CD4-positive, alpha-beta T cell treated with Interleukin-17A for 4 hours (primary cell): Measurements from ENCODE around the gene TMEM120B.
"Not testable (repeated sequence)": the region's sequence is repeated elsewhere in the genome, so short reads cannot be mapped to it uniquely, and the experiment has no call there.

Source experiments
- DNase-seq: peaks from one replicate; pipeline ENCODE4 v3.0.0-alpha.2; 2020; ENCODE audit warnings: mixed read lengths

Gene TMEM120B

DNA sequence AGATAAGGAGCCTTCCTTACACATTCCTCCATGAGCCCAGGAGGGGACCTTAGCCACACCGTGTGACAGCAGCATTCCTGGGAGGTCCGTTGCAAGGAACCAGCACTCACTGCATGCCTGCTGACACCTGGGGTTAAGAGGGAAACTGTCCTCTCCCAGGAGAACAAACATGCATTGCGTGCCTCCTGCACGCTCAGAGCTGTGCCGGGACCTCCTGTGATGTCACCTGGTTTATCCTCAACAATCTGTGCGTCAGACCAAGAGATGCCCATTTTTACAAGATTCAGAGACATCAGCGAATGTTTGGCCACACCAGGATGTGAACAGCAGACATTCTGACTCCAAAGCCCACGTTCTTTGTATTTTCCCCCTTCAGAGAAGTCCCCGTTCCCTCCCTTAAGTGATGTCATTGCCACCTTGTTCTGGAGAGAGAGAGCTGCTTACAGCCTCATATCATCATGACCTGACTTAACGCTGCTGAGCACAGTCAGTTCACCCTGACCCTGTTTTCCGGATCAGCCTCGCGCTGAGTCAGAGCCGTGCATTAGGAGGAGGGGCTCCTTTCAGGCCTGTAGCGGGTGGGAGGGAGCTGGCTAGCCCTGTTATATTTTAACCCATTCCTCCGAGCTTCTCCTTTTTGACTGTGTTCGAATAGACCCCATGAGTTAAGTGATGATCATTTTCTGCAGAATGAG, 36.2 kb downstream of the TMEM120B start:
- DNase-seq, result peak; percentile 25

DNA sequence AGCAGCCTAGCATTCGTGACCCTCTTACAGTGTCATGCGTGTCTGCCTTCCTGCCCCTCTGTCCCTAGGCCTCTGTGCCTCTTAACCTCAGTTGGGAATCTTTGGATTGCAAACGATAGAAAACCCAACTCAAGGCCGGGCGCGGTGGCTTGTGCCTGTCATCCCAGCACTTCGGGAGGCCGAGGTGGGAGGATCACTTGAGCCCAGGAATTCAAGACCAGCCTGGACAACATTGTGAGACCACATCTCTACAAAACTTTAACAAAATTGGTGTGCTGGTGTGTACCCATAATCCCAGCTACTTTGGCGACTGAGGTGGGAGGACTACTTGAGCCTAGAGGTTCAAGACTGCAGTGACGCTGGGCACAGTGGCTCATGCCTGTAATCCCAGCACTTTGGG, 36.7 kb downstream of the TMEM120B start:
- DNase-seq, result no peak

DNA sequence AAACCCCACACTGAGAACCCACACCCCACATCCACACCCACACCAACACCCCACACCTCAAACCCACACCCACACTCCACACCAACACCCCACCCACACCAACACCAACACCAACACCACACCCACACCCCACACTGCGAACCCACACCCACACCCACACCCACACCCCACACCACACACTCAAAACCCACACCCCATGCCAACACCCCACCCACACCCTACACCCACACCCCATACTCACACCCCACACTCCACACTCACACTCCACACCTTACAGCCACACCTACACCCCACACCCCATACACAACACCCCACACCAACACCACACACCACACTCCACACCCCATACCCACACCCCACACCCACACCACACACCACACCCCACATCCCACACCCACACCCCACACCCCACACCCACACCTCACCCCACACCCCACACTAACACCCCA, 38.0 kb downstream of the TMEM120B start:
- DNase-seq, result no peak

DNA sequence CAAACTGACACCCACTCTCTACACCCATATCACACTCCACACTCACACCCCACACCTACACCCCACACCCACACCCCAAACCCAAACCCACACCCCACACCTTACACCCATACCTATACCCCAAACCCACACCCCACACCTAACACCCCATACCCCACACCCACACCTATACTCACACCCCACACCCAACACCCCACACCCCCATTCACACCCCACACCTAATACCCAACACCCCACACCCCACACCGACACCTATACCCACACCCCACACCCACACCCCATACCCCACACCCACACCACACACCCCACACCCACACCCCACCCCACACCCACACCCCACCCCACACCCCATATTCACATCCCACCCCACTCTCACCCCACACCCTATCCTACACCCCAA, 38.5 kb downstream of the TMEM120B start:
- no peak for DNase-seq

DNA sequence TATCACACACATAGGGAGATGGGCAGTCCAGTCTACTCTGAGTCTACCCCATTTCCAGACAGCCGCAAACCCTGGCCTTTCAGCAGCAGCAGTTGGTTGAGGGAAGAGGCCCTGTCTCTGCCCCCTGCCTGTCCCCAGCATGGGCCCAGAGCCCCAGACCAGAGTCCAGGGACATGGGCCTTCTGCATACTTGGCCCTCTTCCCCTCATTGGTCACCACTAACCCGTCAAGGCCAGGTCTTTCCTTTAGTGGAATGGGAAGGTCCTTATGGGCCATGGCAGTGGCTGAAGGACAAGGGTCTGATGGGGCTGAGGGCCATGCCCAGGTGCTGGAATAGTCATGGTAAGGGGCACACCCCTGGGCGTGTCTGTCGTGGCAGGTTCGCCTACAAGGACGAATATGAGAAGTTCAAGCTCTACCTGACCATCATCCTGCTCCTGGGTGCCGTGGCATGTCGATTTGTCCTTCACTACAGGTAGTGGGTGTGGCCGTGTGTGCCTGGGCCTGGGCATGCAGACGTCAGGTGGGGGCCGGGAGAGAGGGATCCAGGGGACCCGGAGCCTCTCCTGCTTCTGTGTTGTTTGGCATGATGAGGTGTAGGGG, 39.3 kb downstream of the TMEM120B start:
- DNase-seq, result no peak

DNA sequence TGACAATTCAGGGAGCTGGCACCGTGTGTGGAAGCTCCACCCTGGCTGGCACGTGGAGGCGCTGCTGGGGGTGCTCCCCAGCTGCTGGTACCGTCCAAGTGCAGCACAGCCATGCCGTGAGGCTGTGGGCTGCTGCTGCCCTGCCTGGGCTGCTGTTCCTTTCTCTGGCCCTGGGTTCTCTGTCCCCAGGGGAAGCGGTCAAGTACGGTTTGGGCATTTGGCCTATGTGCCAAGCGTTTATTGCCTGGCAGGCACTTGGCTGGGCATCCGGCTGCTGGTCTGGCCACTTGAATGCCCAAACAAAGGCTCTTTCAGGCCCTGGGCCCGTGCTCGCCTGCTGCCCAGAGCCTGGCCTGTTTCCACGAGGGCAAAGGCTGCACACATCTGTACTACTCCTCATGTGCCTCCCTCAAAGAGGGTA, 41.3 kb downstream of the TMEM120B start:
- DNase-seq, result no peak

DNA sequence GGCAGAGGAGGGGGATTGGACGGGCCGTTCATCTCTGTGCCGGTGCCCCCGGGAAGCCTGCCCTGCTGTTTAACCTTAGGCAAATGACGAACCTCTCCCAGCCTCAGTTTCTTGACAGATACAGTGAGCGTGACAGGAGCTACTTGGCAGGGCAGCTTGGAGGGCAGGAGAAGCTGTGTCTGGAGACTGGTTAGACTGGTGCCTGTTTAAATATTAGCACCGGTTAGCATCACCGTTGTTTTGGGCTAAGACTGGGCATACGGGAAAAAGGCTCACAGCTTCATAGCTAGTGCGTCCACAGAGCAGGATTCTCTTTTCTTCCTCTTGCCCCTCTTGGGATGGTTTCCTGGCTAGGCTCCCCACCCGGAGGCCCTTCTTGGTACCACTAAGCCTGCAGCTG, 42.3 kb downstream of the TMEM120B start:
- DNase-seq, result no peak

DNA sequence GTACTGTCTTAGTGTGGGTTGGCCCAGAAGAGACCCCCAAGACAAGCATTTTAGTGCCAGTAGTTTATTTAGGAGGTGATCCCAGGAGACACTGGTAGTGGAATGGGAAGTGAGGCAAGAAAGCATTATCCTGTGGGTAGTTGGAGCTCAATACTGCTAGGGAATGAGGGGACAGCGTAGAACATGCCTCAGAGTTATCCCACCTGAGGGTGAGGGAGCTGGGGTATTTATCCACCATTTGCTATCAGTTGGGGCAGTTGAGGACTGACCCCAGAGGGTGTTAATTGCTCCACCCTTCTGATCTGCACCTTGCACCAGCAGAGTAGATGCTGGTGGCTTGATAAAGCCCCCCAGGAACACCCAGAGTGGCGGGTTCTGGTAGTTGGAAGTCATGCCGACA, 43.0 kb downstream of the TMEM120B start:
- no peak for DNase-seq

DNA sequence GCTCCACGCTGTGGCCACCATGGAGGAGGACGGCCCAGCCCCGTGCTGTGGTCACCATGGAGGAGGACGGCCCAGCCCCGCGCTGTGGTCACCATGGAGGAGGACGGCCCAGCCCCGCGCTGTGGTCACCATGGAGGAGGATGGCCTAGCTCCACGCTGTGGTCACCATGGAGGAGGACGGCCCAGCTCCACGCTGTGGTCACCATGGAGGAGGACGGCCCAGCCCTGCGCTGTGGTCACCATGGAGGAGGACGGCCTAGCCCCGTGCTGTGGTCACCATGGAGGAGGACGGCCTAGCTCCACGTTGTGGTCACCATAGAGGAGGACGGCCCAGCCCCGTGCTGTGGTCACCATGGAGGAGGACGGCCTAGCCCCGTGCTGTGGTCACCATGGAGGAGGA, 46.0 kb downstream of the TMEM120B start:
- DNase-seq, result not testable (repeated sequence)

DNA sequence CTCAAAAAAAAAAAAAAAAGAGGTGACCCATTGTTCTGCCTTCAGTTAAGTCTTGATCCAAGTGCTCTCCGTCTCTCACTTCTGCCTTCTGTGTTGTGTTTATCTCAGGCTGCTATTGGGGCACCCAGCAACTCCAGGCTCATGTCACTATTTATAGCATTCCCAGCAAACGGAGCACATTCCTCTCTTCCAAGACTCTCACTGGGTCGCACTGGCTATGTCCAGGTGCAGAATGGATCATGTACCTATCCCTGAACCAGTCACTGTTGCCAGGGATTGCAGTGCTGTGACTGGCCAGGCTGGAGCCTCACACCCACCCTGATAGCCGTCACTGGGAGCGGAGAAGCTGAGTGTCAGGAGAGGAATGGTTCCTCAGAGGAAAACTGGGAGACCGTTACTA, 49.7 kb downstream of the TMEM120B start:
- no peak for DNase-seq

DNA sequence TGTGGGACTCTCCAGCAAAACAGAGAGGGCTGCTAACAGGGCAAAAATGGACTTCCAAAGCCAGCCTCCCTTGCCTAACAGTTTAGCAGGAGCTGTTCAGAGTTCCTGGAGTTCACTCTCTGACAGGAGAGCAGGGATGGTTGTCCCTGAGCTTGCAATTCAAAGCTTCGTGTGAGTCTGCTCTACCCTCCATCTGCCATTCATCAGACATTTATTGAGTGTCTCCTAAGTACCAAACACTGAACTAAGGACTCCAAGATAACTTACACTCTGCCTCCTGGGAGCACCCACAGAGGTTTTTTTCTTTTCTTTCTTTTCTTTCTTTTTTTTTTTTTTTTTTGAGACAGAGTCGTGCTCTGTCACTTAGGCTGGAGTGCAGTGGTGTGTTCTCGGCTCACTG, 52.3 kb downstream of the TMEM120B start:
- no peak for DNase-seq

DNA sequence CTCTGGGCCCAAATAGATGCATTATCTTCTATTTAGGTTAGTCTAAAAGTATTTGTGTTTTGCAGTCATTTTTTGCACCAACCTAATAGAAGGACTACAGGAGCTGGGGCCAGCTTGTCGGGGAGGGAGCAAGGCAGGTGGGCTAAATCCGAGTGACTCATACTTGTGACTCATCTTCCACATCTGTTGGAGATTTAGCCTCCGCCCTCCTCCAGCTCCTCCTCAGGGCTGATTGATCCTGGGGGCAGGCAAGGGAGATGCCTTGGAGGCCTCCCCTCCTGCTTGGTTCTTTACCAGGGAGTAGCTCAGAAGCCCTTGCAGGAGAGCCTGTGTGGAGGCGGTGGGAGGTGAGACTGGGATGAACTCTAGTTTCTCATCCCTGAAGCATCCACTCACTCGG, 53.0 kb downstream of the TMEM120B start:
- DNase-seq, result no peak

DNA sequence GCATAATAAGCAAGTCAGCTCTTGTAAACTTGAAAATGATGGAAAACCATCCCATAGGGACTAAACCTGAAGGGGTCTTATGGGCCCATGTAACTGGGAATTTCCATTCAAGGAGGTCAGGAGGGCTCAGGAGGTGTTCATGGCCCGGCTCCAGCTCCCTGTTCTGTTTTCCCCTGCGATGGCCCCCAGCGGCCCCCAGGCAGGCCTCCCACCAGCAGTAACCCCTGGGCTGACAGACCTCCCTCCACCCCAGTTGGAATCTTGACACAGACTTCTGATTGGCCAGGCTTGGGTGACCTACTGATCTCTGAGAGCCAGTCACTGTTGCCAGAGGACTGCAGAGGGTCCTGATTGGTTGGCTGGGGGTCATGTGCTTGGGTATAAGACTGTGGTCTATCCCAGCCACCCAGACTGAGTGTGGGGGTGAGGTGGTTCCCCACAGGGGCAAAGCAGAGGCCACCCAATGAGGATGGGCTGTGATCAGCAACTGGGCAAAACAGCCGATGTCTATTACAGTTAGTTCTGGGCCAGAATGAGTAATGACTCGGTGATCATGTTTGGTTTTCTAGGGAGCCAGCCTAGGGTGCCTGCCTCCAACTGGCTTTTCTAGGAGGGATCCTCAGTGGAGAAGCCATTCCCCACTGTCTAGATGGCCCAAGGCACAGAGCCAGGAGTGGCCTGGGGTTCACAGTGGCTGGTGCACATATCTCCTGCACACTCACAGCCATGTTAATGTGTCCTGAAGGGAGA, 53.9 kb downstream of the TMEM120B start:
- DNase-seq, result no peak

DNA sequence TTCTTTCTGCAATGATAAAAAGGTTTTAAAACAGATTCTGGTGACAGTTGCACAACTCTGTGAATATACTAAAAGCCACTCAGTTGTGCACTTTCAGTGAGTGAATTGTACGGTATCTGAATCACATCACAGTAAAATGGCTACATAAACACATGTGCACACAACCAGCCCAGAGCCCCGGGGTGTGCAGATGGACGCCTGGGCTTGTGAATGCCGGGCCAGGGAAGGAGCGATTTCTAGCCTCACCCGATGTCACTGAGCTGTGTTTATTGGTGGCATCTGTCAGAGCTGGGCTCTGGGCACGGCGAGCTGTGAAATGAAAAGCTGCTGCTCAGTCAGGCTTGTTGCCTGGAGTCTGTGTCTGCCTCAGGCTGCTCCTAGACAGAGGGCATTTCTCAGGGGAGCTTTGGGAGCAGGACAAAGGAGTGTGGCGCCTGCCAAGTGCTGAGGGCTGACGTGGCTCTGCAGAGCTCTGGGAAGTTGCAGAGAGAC, 55.0 kb downstream of the TMEM120B start:
- DNase-seq, result no peak

DNA sequence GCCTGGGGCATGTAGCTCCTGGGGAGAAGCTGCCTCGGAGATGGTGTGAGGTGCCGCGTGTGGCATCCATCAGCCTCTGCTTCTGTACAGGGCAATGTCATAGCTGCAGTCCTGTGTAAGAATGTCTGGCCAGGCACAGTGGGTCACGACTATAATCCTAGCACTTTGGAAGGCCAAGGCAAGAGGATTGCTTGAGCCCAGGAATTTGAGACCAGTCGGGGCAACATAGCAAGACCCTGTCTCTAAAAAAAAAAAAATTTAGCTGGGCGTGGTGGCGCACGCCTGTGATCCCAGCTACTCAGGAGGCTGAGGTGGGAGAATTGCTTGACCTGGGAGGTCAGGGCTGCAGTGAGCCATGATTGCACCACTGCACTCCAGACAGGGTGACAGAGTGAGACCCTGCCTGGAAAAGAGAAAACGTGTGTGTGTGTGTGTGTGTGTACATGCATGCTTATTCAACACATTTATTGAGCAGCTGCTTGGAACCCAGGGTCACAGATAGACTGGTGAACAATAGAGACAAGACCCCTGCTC, 56.8 kb downstream of the TMEM120B start:
- no peak for DNase-seq

DNA sequence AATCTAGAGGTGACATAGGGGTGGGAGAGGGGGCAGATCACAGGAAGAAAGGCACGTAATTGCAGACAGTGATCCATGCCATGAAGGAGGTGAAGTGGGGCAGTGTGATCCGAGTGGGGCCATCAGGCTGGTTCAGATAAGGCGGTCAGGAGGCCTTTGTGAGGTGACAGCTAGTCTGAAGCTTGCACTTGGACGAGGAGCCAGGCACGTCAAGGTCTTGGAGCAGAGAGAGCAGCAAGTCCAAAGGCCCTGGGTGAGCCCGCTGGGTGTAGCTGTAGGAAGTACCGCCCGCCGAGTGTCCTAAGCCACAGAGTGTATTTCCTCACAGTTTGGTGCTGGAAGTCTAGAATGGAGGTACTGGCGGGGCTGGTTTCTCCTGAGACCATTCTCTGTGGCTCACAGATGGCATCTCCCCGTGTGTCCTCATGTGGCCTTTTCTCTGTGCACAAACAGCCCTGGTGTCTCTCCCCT, 57.3 kb downstream of the TMEM120B start:
- DNase-seq, result no peak

DNA sequence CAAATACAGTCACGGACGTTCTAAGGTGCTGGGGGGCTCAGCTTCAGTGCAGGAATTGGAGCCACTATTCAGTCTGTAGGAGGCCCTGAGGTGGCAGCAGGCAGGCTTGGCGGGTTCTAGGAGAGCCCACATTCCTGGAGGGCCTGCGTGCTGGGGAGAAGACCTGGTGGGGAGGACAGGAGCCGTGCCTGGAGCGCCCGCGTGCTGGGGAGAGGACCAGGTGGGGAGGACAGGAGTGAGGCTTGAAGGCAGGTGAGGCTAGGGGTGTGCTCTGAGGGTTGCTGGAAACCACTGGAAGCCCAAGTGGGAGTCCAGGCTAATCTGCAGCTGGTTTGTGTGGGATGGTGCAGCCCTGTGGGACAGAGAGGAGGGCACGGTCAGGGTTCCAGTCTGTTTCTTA, 57.8 kb downstream of the TMEM120B start:
- DNase-seq, result no peak

DNA sequence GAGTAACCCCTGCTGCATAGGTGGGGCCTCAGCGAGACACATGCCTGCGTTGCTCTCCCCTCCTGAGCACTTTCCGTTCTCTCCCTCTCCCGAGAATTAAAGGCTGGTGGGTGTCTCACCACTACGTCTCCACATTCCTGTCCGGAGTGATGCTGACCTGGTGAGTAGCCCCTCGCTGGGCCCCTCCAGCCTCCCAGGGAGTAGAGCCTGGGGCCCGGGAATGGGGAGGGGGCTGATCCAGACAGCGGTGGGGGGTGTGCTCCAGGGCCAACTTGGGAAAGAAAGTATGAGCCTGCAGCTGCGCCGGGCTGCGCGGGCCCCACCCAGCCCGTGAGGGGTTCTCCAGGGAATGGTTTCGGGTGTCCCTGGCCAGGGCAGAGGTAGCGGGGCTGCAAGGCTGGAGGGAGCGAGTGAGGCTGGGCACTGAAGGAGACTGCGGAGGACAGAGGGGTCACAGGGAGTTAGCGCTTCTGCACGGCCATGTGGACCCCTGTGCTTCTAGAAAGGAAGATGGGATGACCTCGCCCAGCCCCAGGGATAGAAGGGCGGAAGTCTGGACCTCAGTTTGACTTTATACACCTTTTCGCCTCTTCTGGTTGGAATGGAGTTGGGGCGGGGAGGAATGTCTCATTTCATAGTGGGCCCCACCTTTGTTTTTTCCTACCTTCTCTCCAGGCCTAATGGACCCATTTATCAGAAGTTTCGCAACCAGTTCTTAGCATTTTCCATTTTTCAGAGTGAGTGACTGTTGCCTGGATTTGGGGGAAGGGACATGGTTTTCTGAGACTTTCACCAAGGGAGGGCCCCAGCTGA, 58.5 kb downstream of the TMEM120B start:
- no peak for DNase-seq

DNA sequence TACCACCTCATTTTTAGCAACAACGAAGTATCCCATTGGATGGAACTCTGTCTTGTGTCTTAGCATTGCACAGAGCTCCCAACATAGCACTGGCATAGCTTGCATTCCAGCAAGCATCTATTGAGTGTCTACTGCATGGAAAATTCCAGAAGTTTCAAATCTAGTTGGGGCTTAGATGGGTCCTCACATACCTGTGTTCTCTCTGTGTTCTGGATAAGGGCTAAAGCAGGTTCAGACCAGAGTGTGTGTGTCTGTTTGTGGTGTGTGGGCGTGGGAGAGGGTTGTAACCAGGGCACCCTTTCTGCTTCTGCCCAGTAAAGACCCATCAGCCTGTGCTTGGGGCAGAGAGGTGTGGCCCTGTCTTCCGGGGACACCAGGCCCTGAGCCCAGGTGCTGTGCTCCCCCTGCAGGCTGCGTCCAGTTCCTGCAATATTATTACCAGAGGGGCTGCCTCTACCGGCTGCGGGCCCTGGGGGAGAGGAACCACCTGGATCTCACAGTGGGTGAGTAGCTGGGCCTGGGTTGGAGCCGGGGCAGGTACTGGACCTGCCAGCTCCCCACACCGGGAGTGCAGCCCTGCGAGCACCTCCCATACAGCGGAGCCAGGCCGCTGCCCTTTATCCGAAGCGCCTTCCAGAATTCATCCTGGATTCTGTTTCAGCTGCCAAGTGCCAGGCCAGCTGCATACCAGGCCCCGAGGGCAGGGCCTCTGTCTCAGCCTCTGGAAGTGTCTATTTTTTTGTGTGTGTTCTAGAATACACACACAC, 60.6 kb downstream of the TMEM120B start:
- DNase-seq, result peak; percentile 86

DNA sequence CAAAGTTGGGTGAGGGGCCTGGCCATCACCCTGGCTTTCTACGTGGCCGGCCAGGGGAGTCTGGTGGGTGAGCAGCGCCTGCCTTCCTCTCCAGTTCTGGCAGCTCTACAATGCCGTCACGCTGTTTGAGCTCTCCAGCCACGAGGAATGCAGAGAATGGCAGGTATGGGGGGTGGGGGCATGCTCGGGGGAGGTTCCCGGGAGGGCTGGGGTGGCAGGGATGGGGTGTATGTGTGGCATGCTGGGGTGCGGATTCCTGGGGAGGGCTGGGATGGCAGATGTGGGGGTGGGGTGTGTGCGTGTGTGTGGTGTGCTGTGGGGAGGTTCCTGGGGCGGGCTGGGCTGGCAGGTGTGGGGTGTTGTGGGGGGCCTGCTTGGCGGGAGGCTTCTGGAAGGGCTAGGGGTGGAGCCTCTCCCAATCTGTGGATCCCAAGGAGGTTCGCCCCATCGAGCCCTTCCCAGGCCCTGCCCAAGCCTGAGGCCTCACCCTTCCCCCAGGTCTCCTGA, 62.5 kb downstream of the TMEM120B start:
- no peak for DNase-seq

DNA sequence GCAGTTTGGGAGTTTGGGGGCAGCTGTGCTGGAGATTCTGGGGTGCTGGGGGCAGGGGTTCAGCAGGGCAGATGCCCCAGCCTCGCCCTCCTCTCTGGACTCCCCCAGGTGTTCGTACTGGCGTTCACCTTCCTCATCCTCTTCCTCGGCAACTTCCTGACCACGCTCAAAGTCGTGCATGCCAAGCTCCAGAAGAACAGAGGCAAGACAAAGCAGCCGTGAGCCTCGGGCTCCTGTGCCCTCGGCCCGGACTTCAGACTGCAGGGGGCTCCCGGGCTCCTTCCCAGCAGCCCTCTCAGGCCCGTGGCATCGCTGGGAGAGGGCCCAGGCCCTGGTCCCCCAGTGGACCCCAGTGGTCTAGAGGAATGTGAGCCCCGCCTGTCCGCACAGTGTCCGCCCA, 62.9 kb downstream of the TMEM120B start:
- no peak for DNase-seq
